ENCODE results near the gene ELL. TPM values are rescaled to one million over a fixed set of nuclear protein-coding genes. Genes with fewer than 3 reads are reported as not detected.
A peak's percentile ranks its signal among the peaks of the same experiment; 100 is the strongest.

The ELL gene
- total and polyA plus RNA-seq, 9 of the 15 experiments (the other 6 are each of a cell fraction or from before 2014, with no cell fraction given): 0.24 to 22.5 (median 4.1) TPM

DNA sequence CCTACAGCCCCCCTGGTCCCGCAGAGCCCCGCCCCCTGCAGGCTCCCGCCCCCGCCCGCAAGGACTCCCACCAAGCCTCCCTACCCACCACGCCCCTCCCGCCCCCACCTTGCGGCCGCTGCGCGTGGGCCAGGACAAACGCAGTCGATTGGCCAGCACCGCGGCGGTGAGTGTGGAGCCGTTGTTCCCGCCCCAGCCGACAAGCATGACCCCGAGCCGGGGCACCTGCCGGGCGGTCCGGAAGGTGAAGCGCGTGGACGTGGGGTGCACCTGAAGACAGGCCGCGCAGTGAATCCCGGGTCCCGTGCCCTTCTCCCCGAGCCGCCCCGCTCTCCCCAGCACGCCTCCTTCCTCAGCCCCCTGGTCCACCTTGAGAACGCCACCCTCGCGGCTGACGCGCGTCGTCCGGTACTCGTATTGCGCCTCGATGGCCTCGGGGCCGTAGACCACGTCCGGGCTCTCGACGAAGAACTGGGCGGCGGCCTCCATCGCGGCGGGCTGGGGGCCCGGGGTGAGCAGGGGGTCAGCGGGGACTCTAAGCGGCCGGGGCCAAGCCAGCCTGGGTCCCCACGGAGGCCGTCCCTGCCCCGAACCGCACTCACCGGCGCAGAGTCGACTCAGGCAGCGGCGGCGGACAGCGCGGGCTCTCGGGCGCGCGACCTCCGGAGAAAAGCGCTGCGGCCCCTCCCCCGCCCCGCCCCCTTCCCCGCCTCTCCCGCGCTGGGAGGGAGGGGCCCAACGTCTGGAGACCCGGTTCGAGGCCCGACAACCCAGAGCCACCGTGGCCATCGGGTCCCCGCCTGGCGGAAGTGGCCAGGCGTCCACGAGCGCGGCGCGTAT lies 84.2 kb downstream of the ELL start, which contains the start of gene ISYNA1 (continued):
- TF ChIP-seq MYNN (IDR thresholded peaks at IDR 0.05): no peak; the same call in 1 of the 2 replicates
- TF ChIP-seq MYNN (CRISPR knock-in tag; IDR thresholded peaks at IDR 0.05): no peak
- no peak for TF ChIP-seq SPI1 (IDR thresholded peaks at IDR 0.05; ENCODE audit: borderline replicate concordance, low read depth, low read length)
- no peak for TF ChIP-seq IFI16 (CRISPR knock-in tag; IDR thresholded peaks at IDR 0.05)
- TF ChIP-seq ZC3H11A (IDR thresholded peaks at IDR 0.05; ENCODE audit: low read depth, low read length): no peak
- TF ChIP-seq SFPQ (IDR thresholded peaks at IDR 0.05; ENCODE audit: low read depth, low read length): no peak
- peak in 1 of 2 experiments; percentile 65 for TF ChIP-seq MNT (conservative IDR thresholded peaks at IDR 0.05)
- TF ChIP-seq FOXK2 (conservative IDR thresholded peaks at IDR 0.05 in 1 of 2, IDR thresholded peaks at IDR 0.05 in 1 of 2; ENCODE audit: low read depth in 2 of 2): no peak
- no peak for TF ChIP-seq KAT8 (IDR thresholded peaks at IDR 0.05; ENCODE audit: low read depth)
- no peak for TF ChIP-seq CREBBP (IDR thresholded peaks at IDR 0.05; ENCODE audit: low read depth, low read length)
- no peak for TF ChIP-seq ZNF143 (CRISPR knock-in tag; IDR thresholded peaks at IDR 0.05)
- no peak for TF ChIP-seq ARID3B (CRISPR knock-in tag; IDR thresholded peaks at IDR 0.05; ENCODE audit: borderline replicate concordance)
- no peak for TF ChIP-seq ATF1 (CRISPR knock-in tag; IDR thresholded peaks at IDR 0.05)
- peak; percentile 56 for TF ChIP-seq ATF1 (tag; IDR thresholded peaks at IDR 0.05)
- no peak for TF ChIP-seq JUNB (CRISPR knock-in tag; conservative IDR thresholded peaks at IDR 0.05)
- peak; percentile 42; the same call in 1 of the 2 replicates for TF ChIP-seq PHF8 (IDR thresholded peaks at IDR 0.05; ENCODE audit: borderline replicate concordance, low read length)
- TF ChIP-seq KLF1 (tag; IDR thresholded peaks at IDR 0.05): no peak
- no peak for TF ChIP-seq NUFIP1 (IDR thresholded peaks at IDR 0.05; ENCODE audit: partially characterized antibody)
- TF ChIP-seq, protein P1, sequence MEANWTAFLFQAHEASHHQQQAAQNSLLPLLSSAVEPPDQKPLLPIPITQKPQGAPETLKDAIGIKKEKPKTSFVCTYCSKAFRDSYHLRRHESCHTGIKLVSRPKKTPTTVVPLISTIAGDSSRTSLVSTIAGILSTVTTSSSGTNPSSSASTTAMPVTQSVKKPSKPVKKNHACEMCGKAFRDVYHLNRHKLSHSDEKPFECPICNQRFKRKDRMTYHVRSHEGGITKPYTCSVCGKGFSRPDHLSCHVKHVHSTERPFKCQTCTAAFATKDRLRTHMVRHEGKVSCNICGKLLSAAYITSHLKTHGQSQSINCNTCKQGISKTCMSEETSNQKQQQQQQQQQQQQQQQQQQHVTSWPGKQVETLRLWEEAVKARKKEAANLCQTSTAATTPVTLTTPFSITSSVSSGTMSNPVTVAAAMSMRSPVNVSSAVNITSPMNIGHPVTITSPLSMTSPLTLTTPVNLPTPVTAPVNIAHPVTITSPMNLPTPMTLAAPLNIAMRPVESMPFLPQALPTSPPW (CRISPR knock-in tag; IDR thresholded peaks at IDR 0.05): peak; percentile 66
- TF ChIP-seq ZKSCAN8 (CRISPR knock-in tag; IDR thresholded peaks at IDR 0.05): no peak
- TF ChIP-seq BRF1 (IDR thresholded peaks at IDR 0.05; ENCODE audit: borderline replicate concordance, extremely low read depth, insufficient read length): no peak
- TF ChIP-seq DMBX1 (CRISPR knock-in tag; IDR thresholded peaks at IDR 0.05; ENCODE audit: borderline replicate concordance): no peak
- no peak for TF ChIP-seq ERF (CRISPR knock-in tag; IDR thresholded peaks at IDR 0.05)
